H1 (cell line): Measurements from ENCODE around the gene MEF2A. TPM values are rescaled to one million over a fixed set of nuclear protein-coding genes. Genes with fewer than 3 reads are reported as not detected.

Experiments used
- CTCF ChIA-PET: fragments of 300-600 bp; sonication (Branson Sonifier 250); formaldehyde crosslinking; loops from one replicate; lab custom pipeline; 2021; ENCODE audit not compliant: partially characterized antibody; lab: Charles Lee
- POLR2A ChIA-PET: fragments of 300-600 bp; sonication (Branson Sonifier 250); formaldehyde crosslinking; loops from one replicate; lab custom pipeline; 2021; ENCODE audit warnings: inconsistent platforms; ENCODE audit not compliant: partially characterized antibody; lab: Charles Lee
- DNase-seq, 2 experiments: peaks; one replicate each; pipeline versions ENCODE4 v3.0.0 to v3.0.0-alpha.2; 2010 to 2022; ENCODE audit warnings: low spot score in 2 of 2, low read depth in 1 of 2, mixed read lengths in 1 of 2
- FAIRE-seq: peaks from 2 replicates; lab custom pipeline; 2011; peaks lifted over from hg19 to GRCh38; lab: Jason Lieb, UNC
- H2AFZ ChIP-seq: 2 replicates; pipeline ENCODE4 v1.8.1; 2012; ENCODE audit warnings: low read length, inconsistent platforms
- H2AK5ac ChIP-seq: 2 replicates; pipeline ENCODE4 v1.6.1; 2013; ENCODE audit warnings: low read depth, low read length
- H2BK120ac ChIP-seq: replicated peaks from 2 replicates; pipeline ENCODE3; 2013; ENCODE audit warnings: low read depth, low read length, inconsistent platforms
- H2BK12ac ChIP-seq: 2 replicates; pipeline ENCODE4 v1.6.1; 2013; ENCODE audit warnings: low read depth, low read length
- H2BK15ac ChIP-seq: 2 replicates; pipeline ENCODE4 v1.6.1; 2013; ENCODE audit warnings: low read length
- H2BK20ac ChIP-seq: 2 replicates; pipeline ENCODE4 v1.6.1; 2013; ENCODE audit warnings: low read length
- H2BK5ac ChIP-seq: 2 replicates; pipeline ENCODE4 v1.6.1; 2013; ENCODE audit warnings: low read depth, low read length
- H3K14ac ChIP-seq: 2 replicates; pipeline ENCODE4 v1.6.1; 2013; ENCODE audit warnings: inconsistent platforms; ENCODE audit not compliant: insufficient read length
- H3K18ac ChIP-seq: 2 replicates; pipeline ENCODE4 v1.6.1; 2013; ENCODE audit warnings: low read length; ENCODE audit errors: extremely low read depth
- H3K23ac ChIP-seq: 2 replicates; pipeline ENCODE4 v1.6.1; 2013; ENCODE audit warnings: inconsistent platforms; ENCODE audit not compliant: insufficient read length
- H3K23me2 ChIP-seq: 2 replicates; pipeline ENCODE4 v1.6.1; 2013; ENCODE audit warnings: low read depth, low read length
- H3K27ac ChIP-seq: 2 replicates; pipeline ENCODE4 v1.6.1; 2011; ENCODE audit warnings: low read depth, low read length, inconsistent platforms
- H3K27me3 ChIP-seq, 4 experiments: replicated peaks in 1 of 4; 1 replicate in 1 of 4; 2 replicates in 3 of 4; pipeline versions ENCODE4 v1.6.1 to v1.8.1; 2011 to 2013; ENCODE audit warnings: low read length in 3 of 4, mild to moderate bottlenecking in 3 of 4, inconsistent platforms in 2 of 4, mixed read lengths in 2 of 4, moderate library complexity in 1 of 4; ENCODE audit not compliant: control insufficient read depth in 3 of 4, insufficient read depth in 3 of 4; ENCODE audit errors: extremely low read depth in 1 of 4
- H3K36me3 ChIP-seq, 4 experiments: 2 replicates each; pipeline versions ENCODE4 v1.6.1 to v1.8.1; 2011 to 2013; ENCODE audit warnings: mild to moderate bottlenecking in 4 of 4, low read length in 3 of 4, moderate library complexity in 2 of 4, control low read depth in 1 of 4, inconsistent platforms in 1 of 4; ENCODE audit not compliant: insufficient read depth in 4 of 4, control insufficient read depth in 2 of 4
- H3K4ac ChIP-seq: replicated peaks from 2 replicates; pipeline ENCODE3; 2013; ENCODE audit warnings: low read length, low read depth, mixed read lengths, inconsistent platforms; ENCODE audit not compliant: insufficient read length
- H3K4me1 ChIP-seq, 4 experiments: replicated peaks in 1 of 4; 1 replicate in 1 of 4; 2 replicates in 3 of 4; pipeline versions ENCODE4 v1.6.1 to v1.8.1; 2011 to 2013; ENCODE audit warnings: low read length in 3 of 4, inconsistent platforms in 2 of 4, mixed read lengths in 1 of 4; ENCODE audit not compliant: insufficient read depth in 4 of 4, control insufficient read depth in 3 of 4
- H3K4me2 ChIP-seq, 2 experiments: 2 replicates each; pipeline versions ENCODE4 v1.6.1 to v1.8.1; 2011 to 2013; ENCODE audit warnings: low read depth in 2 of 2, low read length in 2 of 2, control low read depth in 1 of 2, inconsistent platforms in 1 of 2, mild to moderate bottlenecking in 1 of 2; ENCODE audit not compliant: insufficient read depth in 1 of 2
- H3K4me3 ChIP-seq, 4 experiments: fragments of 200-600, 300-600 bp in 1 of 4; sonication (generic), shearing (Covaris generic), sonication (Bioruptor Twin) in 1 of 4; 2 replicates each; pipeline versions ENCODE4 v1.5.1 to v1.8.1; 2011 to 2016; ENCODE audit warnings: low read length in 4 of 4, low read depth in 3 of 4, control low read depth in 2 of 4, inconsistent platforms in 2 of 4, mild to moderate bottlenecking in 2 of 4, mixed read lengths in 1 of 4, moderate library complexity in 1 of 4; ENCODE audit not compliant: insufficient read depth in 2 of 4; ENCODE audit errors: extremely low read depth in 1 of 4
- H3K56ac ChIP-seq: replicated peaks from 2 replicates; pipeline ENCODE3; 2013; ENCODE audit warnings: low read depth, mild to moderate bottlenecking, mixed read lengths, low read length, inconsistent platforms; ENCODE audit not compliant: insufficient read length
- H3K79me1 ChIP-seq: 2 replicates; pipeline ENCODE4 v1.6.1; 2013; ENCODE audit warnings: low read depth, low read length, control low read depth
- H3K79me2 ChIP-seq, 2 experiments: 2 replicates each; pipeline versions ENCODE4 v1.6.1 to v1.8.1; 2012 to 2013; ENCODE audit warnings: low read length in 2 of 2, mild to moderate bottlenecking in 2 of 2, inconsistent platforms in 1 of 2; ENCODE audit not compliant: insufficient read depth in 2 of 2, control insufficient read depth in 1 of 2
- H3K9ac ChIP-seq, 4 experiments: replicated peaks in 1 of 4; 1 replicate in 1 of 4; 2 replicates in 3 of 4; pipeline versions ENCODE4 v1.6.1 to v1.8.1; 2011 to 2013; ENCODE audit warnings: low read depth in 3 of 4, low read length in 3 of 4, control low read depth in 2 of 4, mild to moderate bottlenecking in 2 of 4, moderate library complexity in 2 of 4, inconsistent platforms in 1 of 4; ENCODE audit errors: extremely low read depth in 1 of 4
- H3K9me3 ChIP-seq, 2 experiments: 2 replicates each; pipeline versions ENCODE4 v1.6.1 to v1.8.1; 2012 to 2013; ENCODE audit warnings: mild to moderate bottlenecking in 2 of 2, moderate library complexity in 2 of 2, control low read depth in 1 of 2, inconsistent platforms in 1 of 2, low read depth in 1 of 2, low read length in 1 of 2, mixed read lengths in 1 of 2; ENCODE audit not compliant: insufficient read depth in 2 of 2
- H4K20me1 ChIP-seq, 2 experiments: replicated peaks in 1 of 2; 2 replicates each; pipeline versions ENCODE3 to v1.8.1; 2011 to 2013; ENCODE audit warnings: inconsistent platforms in 2 of 2, low read length in 2 of 2, mild to moderate bottlenecking in 1 of 2; ENCODE audit not compliant: insufficient read depth in 2 of 2, control insufficient read depth in 1 of 2
- H4K5ac ChIP-seq: 2 replicates; pipeline ENCODE4 v1.6.1; 2013; ENCODE audit warnings: low read length, low read depth, mixed read lengths, inconsistent platforms; ENCODE audit not compliant: insufficient read length
- H4K8ac ChIP-seq: 2 replicates; pipeline ENCODE4 v1.8.0; 2013; ENCODE audit warnings: mild to moderate bottlenecking, moderate library complexity, low read length, inconsistent platforms; ENCODE audit not compliant: insufficient read depth; ENCODE audit errors: extremely low read depth
- H4K91ac ChIP-seq: replicated peaks from 2 replicates; pipeline ENCODE3; 2013; ENCODE audit warnings: low read length, mixed read lengths, inconsistent platforms; ENCODE audit not compliant: insufficient read length
- CTCF ChIP-seq, 3 experiments: IDR thresholded peaks; 1 replicate in 2 of 3; 2 replicates in 1 of 3; pipeline versions ENCODE4 v1.5.1 to v1.6.1; 2011; ENCODE audit warnings: low read length in 3 of 3, mild to moderate bottlenecking in 3 of 3, inconsistent platforms in 2 of 3, low read depth in 1 of 3, moderate library complexity in 1 of 3; ENCODE audit not compliant: insufficient read depth in 1 of 3; ENCODE audit errors: control extremely low read depth in 1 of 3
- FOSL1 ChIP-seq: IDR thresholded peaks from 2 replicates; pipeline ENCODE4 v1.6.1; 2011; ENCODE audit warnings: mild to moderate bottlenecking, low read depth, low read length, moderate library complexity; ENCODE audit not compliant: insufficient read depth
- RAD21 ChIP-seq, 2 experiments: IDR thresholded peaks in 1 of 2; conservative IDR thresholded peaks in 1 of 2; 2 replicates each; pipeline ENCODE4 v1.6.1; 2011; ENCODE audit warnings: low read depth in 2 of 2, low read length in 2 of 2, improper control_type of control experiment in 1 of 2, inconsistent platforms in 1 of 2, mild to moderate bottlenecking in 1 of 2, moderate library complexity in 1 of 2
- SIRT6 ChIP-seq: IDR thresholded peaks from one replicate; pipeline ENCODE4 v1.7.1; 2012; ENCODE audit warnings: low read length, inconsistent platforms
- WGBS, 2 experiments: shearing (Covaris generic) in 1 of 2; methylation state at CpG; one replicate each; pipeline versions ENCODE4 v1.1.6 to v1.1.7; 2013 to 2015; ENCODE audit warnings: low lambda C conversion rate in 2 of 2, mixed read lengths in 2 of 2, inconsistent platforms in 1 of 2, low coverage in 1 of 2, missing lambda C conversion rate in 1 of 2; ENCODE audit not compliant: insufficient replicate concordance in 2 of 2, insufficient coverage in 1 of 2, insufficient read length in 1 of 2; ENCODE audit errors: extremely low coverage in 1 of 2, missing lambda C conversion rate in 1 of 2; 5-methylcytosine and 5-hydroxymethylcytosine counted together
- polyA plus RNA-seq, 7 experiments: library from polyadenylated mRNA; depleted of rRNA in 3 of 7; stranded (reverse) in 5 of 7; unstranded in 2 of 7; fragments of >200 nt in 5 of 7; fragments of 200-250 nt in 2 of 7; gene quantifications; 1 replicate in 5 of 7; 2 replicates in 1 of 7; 4 replicates in 1 of 7; pipeline versions ENCODE4 v1.2.1 to v1.2.3, GENCODE V29; 2011 to 2013; ENCODE audit warnings: missing spikeins in 2 of 7, mixed read lengths in 2 of 7
- total RNA-seq: library from RNA; stranded (reverse); fragmentation: NEBNext Ultra II Directional; extraction: Animal tissue kit (Norgen Biotek cat#: 25700); gene quantifications from 2 replicates; pipeline ENCODE4 v1.2.1, GENCODE V29; 2021

The MEF2A gene
- total and polyA plus RNA-seq, 2 of the 8 experiments (the other 6 are each of a cell fraction or from before 2014, with no cell fraction given) = 15.6 to 22.5 TPM

GRCh38 chr15:99616129-99616528, 50.3 kb downstream of the MEF2A start:
- no peak overlapping the region for H4K8ac ChIP-seq
- H2AFZ ChIP-seq = no peak overlapping the region
- no peak overlapping the region for H2BK12ac ChIP-seq
- H3K4me3 ChIP-seq = no peak overlapping the region
- peaks cover 2% of the 10 kb centered on the region for H3K79me1 ChIP-seq
- no peak overlapping the region for H2AK5ac ChIP-seq
- no peak overlapping the region for H2BK15ac ChIP-seq
- no peak overlapping the region for H3K4me2 ChIP-seq
- no peak for TF ChIP-seq RAD21 (IDR thresholded peaks at IDR 0.05 in 1 of 2, conservative IDR thresholded peaks at IDR 0.05 in 1 of 2; ENCODE audit: low read depth in 2 of 2, low read length in 2 of 2)
- TF ChIP-seq SIRT6 = no peak
- TF ChIP-seq FOSL1 = no peak
- TF ChIP-seq CTCF (IDR thresholded peaks at IDR 0.05; ENCODE audit: control extremely low read depth in 1 of 3, insufficient read depth in 1 of 3, low read depth in 1 of 3, low read length in 3 of 3) = no peak
- DNase-seq (no peak), FAIRE-seq (no peak)
- CTCF ChIA-PET = interaction anchor here (1.7 to 2.2 kb wide), 2 partner anchors 10 to 88 kb away, joined by 3 to 8 read pairs; no protein-coding TSS in a partner anchor
- H4K5ac ChIP-seq = no peak overlapping the region
- no peaks in the 10 kb centered on the region for H3K27me3 ChIP-seq
- H3K9ac ChIP-seq = no peak overlapping the region
- no peaks in the 10 kb centered on the region for H3K36me3 ChIP-seq
- WGBS, 2 experiments = 87% methylated on average over 2 of the region's 2 CpGs; no CpG with 5 or more reads in 1 of the 2 experiments
- no peak overlapping the region for H4K91ac ChIP-seq
- no peak overlapping the region for H2BK20ac ChIP-seq
- H3K27ac ChIP-seq = no peak overlapping the region
- H3K4ac ChIP-seq = no peak overlapping the region
- no peak overlapping the region for H3K23ac ChIP-seq
- no peak overlapping the region for H3K18ac ChIP-seq
- H3K9me3 ChIP-seq = no peaks in the 10 kb centered on the region
- no peaks in the 10 kb centered on the region for H3K23me2 ChIP-seq
- H4K20me1 ChIP-seq = peaks cover 3% of the 10 kb centered on the region in 2 experiments
- POLR2A ChIA-PET = no interaction called here
- H3K14ac ChIP-seq = no peak overlapping the region
- H3K79me2 ChIP-seq = peaks cover 3 to 92% of the 10 kb centered on the region in 2 experiments; a peak in 3 of 4 replicates
- H3K4me1 ChIP-seq = peaks cover 0 to 8% (median 6%) of the 10 kb centered on the region in 4 experiments; a peak in 5 of 7 replicates
- no peak overlapping the region for H2BK5ac ChIP-seq
- no peak overlapping the region for H2BK120ac ChIP-seq
- no peak overlapping the region for H3K56ac ChIP-seq
